GM21381 (cell line): Measurements from ENCODE around the gene ZNF512.
"Not testable (repeated sequence)": the region's sequence is repeated elsewhere in the genome, so short reads cannot be mapped to it uniquely, and the experiment has no call there.

ENCODE experiments used
- ATAC-seq: cut with Tn5 transposase; IDR thresholded peaks from one replicate; pipeline ENCODE4 v1.9.1; 2021; ENCODE audit warnings: mild to moderate bottlenecking, moderate library complexity; ENCODE audit not compliant: unreplicated experiment

The ZNF512 gene, protein sequence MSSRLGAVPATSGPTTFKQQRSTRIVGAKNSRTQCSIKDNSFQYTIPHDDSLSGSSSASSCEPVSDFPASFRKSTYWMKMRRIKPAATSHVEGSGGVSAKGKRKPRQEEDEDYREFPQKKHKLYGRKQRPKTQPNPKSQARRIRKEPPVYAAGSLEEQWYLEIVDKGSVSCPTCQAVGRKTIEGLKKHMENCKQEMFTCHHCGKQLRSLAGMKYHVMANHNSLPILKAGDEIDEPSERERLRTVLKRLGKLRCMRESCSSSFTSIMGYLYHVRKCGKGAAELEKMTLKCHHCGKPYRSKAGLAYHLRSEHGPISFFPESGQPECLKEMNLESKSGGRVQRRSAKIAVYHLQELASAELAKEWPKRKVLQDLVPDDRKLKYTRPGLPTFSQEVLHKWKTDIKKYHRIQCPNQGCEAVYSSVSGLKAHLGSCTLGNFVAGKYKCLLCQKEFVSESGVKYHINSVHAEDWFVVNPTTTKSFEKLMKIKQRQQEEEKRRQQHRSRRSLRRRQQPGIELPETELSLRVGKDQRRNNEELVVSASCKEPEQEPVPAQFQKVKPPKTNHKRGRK

DNA sequence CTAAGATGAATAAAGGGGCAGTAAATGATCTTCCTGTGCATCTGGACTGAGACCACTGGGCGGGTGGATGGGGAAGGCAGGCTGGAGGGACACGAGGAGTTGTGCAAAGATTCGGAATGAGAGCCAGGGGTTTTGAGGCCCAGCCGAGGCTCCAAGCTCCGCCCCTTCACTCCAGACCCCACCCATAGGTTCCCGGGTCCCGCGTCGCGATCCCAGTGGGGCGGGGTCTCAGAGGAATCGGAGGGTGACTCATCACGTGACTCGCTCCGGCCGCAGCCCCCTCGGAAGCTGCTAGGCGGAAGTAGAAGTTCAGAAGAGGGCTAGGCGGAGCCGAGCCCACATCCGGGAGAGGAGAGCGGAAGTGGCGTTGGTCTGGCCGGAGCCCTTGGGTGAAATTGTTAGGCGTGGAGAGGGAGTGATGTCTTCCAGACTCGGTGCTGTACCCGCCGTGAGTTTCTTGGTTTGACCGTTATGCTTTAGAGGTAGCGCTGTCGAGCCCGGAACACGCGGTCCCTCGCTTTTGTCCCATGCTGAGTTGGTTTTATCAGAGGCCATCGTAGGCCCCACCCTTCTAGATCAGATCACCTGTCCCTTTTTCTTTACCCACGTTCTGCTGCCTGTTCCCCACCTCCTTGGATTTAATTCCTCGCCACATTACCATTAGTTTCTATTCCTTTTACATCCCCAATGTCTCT is at the start of gene ZNF512:
TSS of gene ZNF512 (plus strand) at position 348 of the 695 bp plus-strand sequence. CDS start at position 419, 71 bp downstream.
- peak; percentile 91 for ATAC-seq

DNA sequence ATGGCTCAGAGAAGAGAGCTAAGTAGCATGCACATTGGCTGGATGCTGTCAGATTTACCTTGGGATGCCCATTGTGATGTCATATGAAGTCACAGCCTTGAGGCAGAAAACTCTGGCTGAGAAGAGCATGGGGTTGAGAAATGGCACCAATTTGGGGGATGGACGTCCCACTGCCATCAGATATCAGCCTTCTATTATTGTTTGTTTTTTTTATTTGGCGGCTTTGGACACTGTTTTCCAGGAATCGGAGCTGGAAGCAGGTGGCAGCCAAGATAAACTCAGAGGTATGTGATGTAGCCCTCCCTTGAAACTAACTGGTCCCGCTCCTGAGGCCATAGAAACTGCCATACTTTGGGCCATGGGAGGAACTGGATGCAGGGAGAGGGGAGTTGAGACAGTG is 45.6 kb upstream of the ZNF512 start:
- ATAC-seq: no peak

DNA sequence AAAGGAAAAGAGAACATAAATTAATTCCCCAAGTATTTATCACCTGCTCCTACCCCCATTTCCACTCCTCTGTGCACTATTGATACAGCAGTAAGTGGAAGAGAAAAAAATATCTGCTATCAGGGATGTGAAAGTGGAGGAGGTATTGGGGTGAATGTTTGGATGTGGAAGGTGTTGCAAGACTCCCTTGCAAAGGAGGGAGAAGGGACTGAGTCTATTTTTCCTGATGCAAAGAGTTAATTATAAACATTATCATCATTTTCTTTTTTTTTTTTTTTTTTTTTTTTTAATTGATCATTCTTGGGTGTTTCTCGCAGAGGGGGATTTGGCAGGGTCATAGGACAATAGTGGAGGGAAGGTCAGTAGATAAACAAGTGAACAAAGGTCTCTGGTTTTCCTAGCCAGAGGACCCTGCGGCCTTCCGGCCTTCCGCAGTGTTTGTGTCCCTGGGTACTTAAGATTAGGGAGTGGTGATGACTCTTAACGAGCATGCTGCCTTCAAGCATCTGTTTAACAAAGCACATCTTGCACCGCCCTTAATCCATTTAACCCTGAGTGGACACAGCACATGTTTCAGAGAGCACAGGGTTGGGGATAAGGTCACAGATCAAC is 43.9 kb upstream of the ZNF512 start:
- not testable (repeated sequence) for ATAC-seq

DNA sequence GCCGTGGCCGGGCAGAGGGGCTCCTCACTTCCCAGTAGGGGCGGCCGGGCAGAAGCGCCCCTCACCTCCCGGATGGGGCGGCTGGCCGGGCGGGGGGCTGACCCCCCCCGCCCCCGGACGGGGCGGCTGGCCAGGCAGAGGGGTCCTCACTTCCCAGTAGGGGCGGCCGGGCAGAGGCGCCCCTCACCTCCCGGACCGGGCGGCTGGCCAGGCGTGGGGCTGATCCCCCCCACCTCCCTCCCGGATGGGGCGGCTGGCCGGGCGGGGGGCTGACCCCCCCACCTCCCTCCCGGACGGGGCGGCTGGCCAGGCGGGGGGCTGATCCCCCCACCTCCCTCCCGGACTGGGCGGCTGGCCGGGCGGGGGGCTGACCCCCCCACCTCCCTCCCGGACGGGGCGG is 43.2 kb upstream of the ZNF512 start:
- ATAC-seq: not testable (repeated sequence)

DNA sequence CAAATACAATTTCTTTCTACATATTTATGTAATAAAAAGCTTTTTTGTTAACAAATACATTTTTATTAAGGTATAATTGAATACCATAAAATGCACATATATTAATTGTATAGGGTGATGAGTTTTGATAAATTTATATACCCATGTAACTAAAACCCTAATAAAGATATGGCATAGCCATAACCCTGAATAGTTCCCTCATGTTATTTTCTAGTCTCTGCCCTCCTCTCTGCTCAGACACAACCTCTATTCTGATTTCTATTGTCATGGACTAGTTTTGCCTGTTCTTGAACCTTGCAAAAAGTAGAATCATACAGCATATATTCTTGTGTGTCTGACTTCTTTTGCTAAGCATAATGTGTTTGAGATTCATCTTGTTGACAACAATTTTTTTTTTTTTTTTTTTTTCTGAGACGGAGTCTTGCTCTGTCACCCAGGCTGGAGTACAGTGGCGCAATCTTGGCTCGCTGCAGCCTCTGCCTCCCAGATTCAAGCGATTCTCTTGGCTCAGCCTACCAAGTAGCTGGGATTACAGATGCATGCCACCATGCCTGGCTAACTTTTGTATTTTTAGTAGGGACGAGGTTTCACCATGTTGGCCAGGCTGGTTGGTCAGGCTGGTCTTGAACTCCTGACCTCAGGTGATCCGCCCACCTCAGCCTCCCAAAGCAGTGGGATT is 38.6 kb upstream of the ZNF512 start:
- ATAC-seq: no peak

DNA sequence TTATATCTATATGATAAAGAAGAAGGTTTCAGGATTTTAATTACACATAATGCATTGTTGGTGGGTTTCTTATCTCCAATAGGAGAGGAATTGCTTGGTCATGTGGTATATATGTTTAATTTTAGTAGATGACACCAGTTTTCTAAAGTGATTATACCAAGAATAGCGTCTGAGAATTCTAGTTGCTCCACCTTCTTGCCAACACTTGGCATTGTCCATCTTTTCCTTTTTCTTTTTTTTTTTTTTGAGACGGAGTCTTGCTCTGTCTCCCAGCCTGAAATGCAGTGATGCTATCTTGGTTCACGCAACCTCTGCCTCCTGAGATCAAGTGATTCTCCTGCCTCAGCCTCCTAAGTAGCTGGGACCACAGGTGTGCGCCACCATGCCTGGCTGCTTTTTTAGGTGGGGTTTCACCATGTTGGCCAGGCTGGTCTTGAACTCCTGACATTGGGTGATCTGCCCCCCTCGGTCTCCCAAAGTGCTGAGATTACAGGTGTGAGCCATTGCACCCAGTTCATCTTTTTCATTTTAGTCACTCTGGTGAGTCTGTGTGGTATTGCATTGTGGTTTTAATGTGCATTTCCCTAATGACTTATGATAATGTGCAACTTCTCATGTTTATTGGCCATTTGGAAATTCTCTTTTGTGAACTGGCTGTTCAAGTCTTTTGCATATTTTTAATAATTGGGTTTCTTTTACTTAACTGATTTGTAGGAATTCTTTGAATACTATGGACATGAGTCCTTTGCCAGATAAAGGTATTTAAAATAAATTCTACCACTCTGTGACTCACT is 37.3 kb upstream of the ZNF512 start:
- ATAC-seq: no peak

DNA sequence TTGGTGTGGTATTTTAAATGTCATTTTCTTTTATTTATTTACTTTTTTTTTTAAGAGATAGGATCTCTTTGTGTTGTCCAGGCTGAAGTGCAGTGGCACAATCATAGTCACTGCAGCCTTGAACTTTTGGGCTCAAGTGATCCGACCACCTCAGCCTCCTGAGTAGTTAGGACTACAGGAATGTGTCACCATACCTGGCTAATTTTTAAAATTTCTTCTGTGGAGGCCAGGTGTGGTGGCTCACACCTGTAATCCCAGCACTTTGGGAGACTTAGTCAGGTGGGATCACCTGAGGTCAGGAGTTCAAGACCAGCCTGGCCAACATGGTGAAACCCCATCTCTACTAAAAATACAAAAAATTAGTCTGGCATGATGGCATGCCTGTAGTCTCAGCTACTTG is 33.5 kb upstream of the ZNF512 start:
- ATAC-seq: no peak

DNA sequence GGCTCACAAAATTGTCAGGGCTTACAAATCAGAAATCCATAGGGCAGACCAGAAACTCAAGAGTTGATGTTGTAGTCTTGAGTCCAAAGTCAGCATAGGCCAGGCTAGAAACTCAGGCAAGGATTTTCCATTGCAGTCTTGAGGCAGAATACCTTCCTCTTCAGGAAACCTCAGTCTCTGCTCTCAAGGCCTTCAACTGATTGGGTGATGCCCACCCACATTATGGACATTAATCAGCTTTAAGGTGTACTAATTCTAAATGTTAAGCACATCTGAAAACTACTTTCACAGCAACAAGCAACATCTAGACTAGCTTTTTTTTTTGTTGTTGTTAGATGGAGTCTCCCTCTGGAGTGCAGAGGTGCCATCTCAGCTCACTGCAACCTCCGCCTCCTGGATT is 31.3 kb upstream of the ZNF512 start:
- ATAC-seq: no peak

DNA sequence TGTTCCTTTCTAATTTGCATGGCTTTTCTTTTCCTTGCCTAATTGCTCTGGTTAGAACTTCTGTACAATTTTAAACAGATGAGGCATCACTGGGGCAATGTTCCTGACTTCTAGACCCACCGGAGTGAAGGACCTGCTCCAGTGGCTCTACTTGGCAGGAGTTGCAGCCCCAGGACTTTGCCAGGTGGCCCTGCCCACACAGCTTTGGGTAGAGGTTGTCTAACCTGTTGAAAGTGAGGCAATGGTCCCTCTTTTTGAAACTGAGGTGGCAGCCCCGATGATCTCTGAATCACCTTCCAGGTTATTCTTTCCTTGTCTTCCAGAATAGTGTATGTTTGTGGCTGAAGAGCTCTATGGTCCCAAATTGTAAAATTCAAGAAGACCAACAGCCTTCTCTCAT is 29.9 kb upstream of the ZNF512 start:
- ATAC-seq: no peak

DNA sequence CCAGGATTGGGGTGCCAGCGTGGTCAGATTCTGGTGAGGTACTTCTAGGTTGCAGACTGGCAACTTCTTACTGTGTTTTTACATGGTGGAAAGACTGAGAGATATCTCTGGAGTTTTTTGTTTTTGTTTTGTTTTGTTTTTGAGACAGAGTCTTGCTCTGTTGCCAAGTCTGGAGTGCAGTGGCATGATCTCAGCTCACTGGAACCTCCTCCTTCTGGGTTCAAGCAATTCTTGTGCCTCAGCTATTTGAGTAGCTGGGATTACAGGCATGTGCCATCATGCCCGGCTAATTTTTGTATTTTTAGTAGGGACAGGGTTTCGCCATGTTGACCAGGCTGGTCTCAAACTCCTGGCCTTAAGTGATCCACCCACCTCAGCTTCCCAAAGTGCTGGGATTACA is 28.4 kb upstream of the ZNF512 start:
- ATAC-seq: not testable (repeated sequence)

DNA sequence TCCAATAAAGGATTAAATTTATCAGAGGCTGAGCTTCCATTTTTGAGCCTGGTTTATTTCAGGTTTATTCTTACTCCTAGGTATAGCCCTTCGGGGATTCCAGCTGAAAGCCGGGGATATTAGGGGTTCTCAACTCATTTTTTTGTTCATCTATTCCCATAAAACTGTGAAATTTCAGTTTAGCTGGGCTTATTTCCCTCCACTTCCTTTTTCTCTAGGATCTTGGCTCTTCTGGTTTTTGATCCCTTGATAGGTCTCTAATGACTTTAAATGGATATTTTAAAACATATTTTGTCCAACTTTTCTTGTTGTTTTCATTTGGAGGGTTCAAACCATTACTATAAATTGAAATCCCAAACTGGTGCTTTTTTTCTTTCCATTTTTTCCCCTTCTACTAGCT is 23.6 kb upstream of the ZNF512 start:
- no peak for ATAC-seq

DNA sequence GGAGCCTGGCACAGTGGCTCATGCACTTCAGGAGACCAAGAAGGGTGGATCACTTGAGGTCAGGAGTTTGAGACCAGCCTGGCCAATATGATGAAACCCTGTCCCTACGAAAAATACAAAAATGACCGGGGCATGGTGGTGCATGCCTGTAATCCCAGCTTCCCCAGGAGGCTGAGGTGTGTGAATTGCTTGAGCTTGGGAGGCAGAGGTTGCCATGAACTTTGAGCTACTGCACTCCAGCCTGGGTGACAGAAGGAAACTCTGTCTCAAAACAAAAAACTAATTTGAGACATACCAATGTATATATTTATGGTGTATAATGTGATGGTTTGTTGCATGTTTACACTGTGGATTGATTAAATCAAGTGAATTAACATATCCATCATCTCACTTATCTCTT is 21.8 kb upstream of the ZNF512 start:
- no peak for ATAC-seq

DNA sequence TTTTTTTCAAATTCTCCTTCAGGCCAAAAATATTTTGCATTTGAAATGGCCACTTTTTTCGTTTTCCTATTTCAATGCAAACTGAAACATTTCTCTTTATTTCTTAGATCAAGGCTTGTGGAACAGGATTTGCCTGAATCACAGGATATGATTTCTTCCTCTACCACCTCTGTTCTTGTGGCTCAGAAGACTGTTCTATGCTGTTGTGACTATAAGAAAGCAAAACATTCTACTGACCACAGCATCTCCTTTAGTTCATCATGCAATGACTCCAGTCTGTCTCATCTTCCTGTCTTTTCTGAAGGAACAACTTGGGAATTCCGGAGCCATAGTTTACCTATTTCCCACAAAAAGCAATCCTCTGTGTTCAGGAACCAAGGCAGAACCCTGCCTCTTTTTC is 16.2 kb upstream of the ZNF512 start:
- ATAC-seq: no peak

DNA sequence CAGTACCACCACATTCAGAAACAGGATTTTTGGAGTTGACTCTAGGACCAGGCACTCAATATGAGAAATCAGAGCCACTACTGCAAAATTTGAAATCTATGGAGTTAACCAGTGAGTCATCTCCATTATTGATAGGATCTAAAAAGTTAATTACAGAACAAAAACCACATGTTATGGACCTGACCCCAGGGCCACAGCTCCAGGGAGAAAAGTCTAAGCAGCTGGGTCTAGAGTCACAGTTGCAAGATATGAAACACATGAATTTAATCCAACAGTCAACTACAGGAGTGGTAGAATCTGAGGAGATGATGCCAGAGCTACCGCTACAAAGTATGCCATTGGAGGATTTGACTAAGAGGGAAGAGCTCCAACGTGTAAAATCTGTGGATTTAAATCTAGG is 13.4 kb upstream of the ZNF512 start:
- no peak for ATAC-seq

DNA sequence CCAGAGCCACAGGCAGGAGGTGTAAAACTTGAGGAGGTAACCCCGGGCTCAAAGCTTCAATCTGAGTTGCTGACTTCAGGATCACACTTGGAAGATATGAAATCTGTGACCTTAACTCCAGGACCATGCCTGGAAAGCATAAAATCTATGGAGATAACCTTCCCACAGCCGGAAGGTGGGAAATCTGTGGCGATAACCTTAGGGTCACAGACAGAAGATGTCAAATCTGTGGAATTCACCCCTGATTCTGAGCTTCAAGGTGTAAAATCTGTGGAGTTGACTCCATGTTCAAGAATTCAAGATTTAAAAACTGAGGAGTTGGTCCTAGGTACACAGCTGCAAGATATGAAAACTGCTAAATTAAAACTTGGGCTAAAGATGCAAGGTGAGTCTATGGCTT is 11.6 kb upstream of the ZNF512 start:
- ATAC-seq: no peak

DNA sequence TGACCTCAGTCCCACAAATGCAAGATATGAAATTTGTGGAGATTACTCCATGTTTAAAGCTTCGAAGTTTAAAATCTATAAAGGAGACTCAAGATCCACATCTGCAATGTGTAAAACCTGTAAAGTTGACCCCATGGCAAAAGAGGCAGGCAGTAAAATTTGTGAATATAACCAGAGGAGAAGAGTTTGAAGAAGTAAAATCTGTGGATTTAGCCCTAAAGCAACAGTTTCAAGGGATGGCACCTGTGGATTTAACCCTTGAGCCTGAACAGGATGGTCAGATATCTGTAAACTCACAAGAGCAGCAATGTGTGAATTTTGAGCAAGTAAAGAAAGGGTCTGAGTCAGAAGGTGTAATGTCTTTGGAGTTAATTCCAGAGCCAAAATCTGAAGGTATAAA is 11.2 kb upstream of the ZNF512 start:
- no peak for ATAC-seq

DNA sequence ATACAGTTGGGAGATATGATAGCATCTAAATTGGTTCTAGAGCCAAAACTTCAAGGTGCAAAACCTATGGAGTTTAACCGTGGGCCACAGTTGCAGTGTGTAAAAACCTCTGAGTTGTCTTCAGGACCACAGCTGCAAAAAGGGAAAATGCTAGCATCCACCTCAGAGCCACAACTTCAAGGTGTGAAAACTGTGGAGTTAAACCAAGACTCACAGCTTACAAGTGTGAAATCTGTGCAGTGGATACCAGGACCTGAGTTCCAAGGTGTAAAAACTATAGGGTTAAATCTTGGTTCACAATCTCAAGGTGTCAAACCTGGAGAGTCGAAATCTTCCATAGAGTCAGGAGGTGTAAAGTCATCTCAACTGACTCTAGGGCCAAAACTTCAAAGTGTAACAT is 10.4 kb upstream of the ZNF512 start:
- ATAC-seq: no peak

DNA sequence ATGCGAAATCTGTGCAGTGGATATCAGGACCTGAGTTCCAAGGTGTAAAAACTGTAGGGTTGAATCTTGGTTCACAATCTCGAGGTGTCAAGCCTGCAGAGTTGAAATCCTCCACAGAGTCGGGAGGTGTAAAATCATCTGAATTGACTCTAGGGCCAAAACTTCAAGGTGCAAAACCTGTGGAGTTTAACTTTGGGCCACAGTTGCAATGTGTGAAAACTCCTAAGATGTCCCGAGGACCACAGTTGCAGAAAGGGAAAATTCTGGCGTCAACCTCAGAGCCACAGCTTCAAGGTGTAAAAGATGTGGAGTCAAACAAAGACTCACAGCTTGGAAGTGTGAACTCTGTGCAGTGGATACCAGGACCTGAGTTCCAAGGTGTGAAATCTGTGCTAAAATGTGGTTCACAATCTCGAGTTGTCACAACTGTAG is 9.8 kb upstream of the ZNF512 start:
- no peak for ATAC-seq

DNA sequence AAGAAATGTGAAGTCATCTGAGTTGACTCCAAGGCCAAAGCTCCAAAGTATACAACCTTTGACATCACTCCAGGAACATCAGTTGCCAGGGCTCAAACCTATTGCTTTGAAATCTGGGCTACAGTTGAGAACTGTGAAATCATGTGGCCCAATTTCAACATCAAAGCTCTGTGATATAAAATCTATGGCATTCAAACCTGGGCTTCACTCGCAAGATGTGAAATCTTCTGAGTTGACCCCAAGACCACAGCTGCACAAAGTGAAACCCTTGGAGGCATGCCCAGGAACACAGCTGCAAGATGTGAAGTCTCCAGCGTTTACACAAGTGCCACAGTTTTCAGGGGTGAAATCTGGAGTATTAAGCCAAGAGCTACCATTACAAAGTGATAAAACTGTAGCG is 9.4 kb upstream of the ZNF512 start:
- no peak for ATAC-seq

DNA sequence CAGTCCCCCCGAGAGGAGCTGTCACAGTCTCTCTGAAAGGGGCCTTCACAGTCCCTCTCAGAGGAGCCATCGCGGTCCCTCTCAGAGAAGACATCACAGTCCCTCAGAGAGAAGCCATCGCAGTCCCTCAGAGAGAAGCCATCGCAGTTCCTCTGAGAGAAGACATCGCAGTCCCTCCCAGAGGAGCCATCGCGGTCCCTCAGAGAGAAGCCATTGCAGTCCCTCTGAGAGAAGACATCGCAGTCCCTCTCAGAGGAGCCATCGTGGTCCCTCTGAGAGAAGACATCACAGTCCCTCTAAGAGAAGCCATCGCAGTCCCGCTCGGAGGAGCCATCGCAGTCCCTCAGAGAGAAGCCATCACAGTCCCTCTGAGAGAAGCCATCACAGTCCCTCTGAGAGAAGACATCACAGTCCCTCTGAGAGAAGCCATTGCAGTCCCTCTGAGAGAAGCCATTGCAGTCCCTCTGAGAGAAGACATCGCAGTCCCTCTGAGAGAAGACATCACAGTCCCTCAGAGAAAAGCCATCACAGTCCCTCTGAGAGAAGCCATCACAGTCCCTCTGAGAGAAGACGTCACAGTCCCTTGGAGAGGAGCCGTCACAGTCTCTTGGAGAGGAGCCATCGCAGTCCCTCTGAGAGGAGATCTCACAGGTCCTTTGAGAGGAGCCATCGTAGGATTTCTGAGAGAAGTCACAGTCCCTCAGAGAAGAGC is 1.3 kb upstream of the ZNF512 start:
- ATAC-seq: no peak
